Panc1 (cell line): ENCODE data around the gene MARCHF9.

ENCODE experiments used
- CTCF ChIP-seq: fragments of 450-650 bp; IDR thresholded peaks from 2 replicates; pipeline ENCODE4 v1.5.1; 2017; ENCODE audit warnings: mild to moderate bottlenecking
- POLR2AphosphoS5 ChIP-seq: IDR thresholded peaks from 2 replicates; pipeline ENCODE4 v1.6.1; 2012; ENCODE audit warnings: mild to moderate bottlenecking, low read depth, low read length, moderate library complexity
- SIN3A ChIP-seq: IDR thresholded peaks from 2 replicates; pipeline ENCODE4 v1.6.1; 2012; ENCODE audit warnings: low read depth, mild to moderate bottlenecking, low read length, moderate library complexity, borderline replicate concordance; ENCODE audit not compliant: insufficient read depth

- TF ChIP-seq CTCF (no peak), POLR2AphosphoS5 (no peak), SIN3A (no peak)
Measured at GRCh38 chr12:57758552-57759359, 3.9 kb downstream of the MARCHF9 start.
